ENCODE data around the gene PSME4. TPM values are rescaled to one million over a fixed set of nuclear protein-coding genes. Genes with fewer than 3 reads are reported as not detected.
A peak's percentile ranks its signal among the peaks of the same experiment; 100 is the strongest.

Gene PSME4
- total RNA-seq, 1 experiment from 2014 or later, result 63.2 TPM

DNA sequence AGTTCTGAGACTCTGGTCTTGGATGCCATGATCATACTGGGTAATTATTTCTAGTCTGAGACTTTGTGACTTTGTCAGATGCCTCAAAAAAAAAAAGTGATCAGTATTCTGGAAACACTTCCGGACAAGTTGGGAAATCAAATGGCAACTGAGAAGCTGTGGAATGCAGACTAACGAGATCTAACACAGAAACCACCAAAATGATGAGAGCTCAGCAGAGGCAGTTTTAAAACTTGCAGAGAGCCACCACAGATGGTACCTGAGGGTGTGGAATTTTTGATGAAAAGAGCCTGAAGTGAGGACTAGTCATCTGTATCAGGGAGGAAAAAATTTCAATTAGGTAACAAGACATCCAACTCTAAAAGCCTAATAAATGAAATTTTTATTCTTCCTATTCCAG lies 105.5 kb downstream of the PSME4 start:
- TF ChIP-seq SIN3A (IDR thresholded peaks at IDR 0.05; ENCODE audit: borderline replicate concordance, insufficient read depth, low read depth, low read length) (no peak), POLR2AphosphoS5 (IDR thresholded peaks at IDR 0.05; ENCODE audit: low read depth, low read length) (no peak)
- TF ChIP-seq, protein P1, sequence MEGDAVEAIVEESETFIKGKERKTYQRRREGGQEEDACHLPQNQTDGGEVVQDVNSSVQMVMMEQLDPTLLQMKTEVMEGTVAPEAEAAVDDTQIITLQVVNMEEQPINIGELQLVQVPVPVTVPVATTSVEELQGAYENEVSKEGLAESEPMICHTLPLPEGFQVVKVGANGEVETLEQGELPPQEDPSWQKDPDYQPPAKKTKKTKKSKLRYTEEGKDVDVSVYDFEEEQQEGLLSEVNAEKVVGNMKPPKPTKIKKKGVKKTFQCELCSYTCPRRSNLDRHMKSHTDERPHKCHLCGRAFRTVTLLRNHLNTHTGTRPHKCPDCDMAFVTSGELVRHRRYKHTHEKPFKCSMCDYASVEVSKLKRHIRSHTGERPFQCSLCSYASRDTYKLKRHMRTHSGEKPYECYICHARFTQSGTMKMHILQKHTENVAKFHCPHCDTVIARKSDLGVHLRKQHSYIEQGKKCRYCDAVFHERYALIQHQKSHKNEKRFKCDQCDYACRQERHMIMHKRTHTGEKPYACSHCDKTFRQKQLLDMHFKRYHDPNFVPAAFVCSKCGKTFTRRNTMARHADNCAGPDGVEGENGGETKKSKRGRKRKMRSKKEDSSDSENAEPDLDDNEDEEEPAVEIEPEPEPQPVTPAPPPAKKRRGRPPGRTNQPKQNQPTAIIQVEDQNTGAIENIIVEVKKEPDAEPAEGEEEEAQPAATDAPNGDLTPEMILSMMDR (IDR thresholded peaks at IDR 0.05), result no peak
- no peaks in the 10 kb centered on the region for H3K27me3 ChIP-seq (ENCODE audit: control insufficient read depth, insufficient read depth, low read length)
- no peaks in the 10 kb centered on the region for H3K9me3 ChIP-seq (ENCODE audit: control insufficient read depth, insufficient read depth, low read depth, low read length)
- no peak for ATAC-seq
- H3K36me3 ChIP-seq (ENCODE audit: control insufficient read depth, insufficient read depth, low read length), result peaks cover 17% of the 10 kb centered on the region
- H3K4me3 ChIP-seq (ENCODE audit: low read depth in 2 of 2, low read length in 2 of 2), result no peak overlapping the region
- ChIA-PET CTCF (no interaction called here), POLR2A (no interaction called here)
- no peak for DNase-seq (ENCODE audit: low read depth, low spot score)
- intact Hi-C loops (cut with micrococcal nuclease; ENCODE audit: unreplicated experiment), result no loop called here
- in situ Hi-C loops (cut with HindIII; ENCODE audit: low pct_unique_long_range_greater_than_20kb, low sequenced_read_pairs), result no loop called here
- no TSS peak for BruUV-seq (replicated peaks)
- H3K4me1 ChIP-seq (ENCODE audit: control insufficient read depth, insufficient read depth, low read length), result no peaks in the 10 kb centered on the region
- H3K27ac ChIP-seq (ENCODE audit: low read length), result no peak overlapping the region

DNA sequence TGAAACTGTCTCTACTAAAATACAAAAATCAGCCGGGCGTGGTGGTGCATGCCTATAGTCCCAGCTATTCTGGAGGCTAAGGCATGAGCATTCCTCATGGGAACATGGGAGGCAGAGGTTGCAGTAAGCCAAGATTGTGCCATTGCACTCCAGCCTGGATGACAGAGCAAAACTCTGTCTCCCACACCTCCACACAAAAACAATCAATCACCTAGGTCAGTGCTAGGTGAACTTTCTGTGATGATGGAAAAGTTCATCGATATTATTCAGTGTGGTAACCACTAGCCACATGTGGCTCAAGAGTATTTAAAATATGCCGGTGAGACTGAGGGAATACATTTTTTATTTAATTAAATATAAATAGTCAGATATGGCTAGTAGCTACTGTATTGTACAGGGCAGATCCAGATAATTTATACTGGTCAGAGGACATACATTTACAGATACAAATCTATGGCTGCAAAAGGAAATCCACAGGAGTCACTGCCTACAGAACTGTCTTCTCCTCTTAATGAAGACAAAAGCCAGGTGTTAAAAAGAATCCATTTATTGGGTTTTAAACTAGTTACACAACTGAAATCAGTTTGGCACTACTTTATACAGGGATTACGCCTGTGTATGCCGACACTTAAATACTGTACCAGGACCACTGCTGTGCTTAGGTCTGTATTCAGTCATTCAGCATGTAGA lies 107.1 kb downstream of the PSME4 start:
- Histone ChIP-seq H3K36me3 (ENCODE audit: control insufficient read depth, insufficient read depth, low read length) (peaks cover 15% of the 10 kb centered on the region), H3K27ac (ENCODE audit: low read length) (no peak overlapping the region), H3K4me1 (ENCODE audit: control insufficient read depth, insufficient read depth, low read length) (no peaks in the 10 kb centered on the region), H3K27me3 (ENCODE audit: control insufficient read depth, insufficient read depth, low read length) (no peaks in the 10 kb centered on the region), H3K9me3 (ENCODE audit: control insufficient read depth, insufficient read depth, low read depth, low read length) (no peaks in the 10 kb centered on the region), H3K4me3 (ENCODE audit: low read depth in 2 of 2, low read length in 2 of 2) (no peak overlapping the region)
- TF ChIP-seq TCF7L2 (IDR thresholded peaks at IDR 0.05; ENCODE audit: low read depth, low read length), result no peak
- TF ChIP-seq, protein P1 (IDR thresholded peaks at IDR 0.05), result no peak
- no peak for TF ChIP-seq POLR2AphosphoS5 (IDR thresholded peaks at IDR 0.05; ENCODE audit: low read depth, low read length)
- no peak for TF ChIP-seq SIN3A (IDR thresholded peaks at IDR 0.05; ENCODE audit: borderline replicate concordance, insufficient read depth, low read depth, low read length)
- TF ChIP-seq, protein P2, sequence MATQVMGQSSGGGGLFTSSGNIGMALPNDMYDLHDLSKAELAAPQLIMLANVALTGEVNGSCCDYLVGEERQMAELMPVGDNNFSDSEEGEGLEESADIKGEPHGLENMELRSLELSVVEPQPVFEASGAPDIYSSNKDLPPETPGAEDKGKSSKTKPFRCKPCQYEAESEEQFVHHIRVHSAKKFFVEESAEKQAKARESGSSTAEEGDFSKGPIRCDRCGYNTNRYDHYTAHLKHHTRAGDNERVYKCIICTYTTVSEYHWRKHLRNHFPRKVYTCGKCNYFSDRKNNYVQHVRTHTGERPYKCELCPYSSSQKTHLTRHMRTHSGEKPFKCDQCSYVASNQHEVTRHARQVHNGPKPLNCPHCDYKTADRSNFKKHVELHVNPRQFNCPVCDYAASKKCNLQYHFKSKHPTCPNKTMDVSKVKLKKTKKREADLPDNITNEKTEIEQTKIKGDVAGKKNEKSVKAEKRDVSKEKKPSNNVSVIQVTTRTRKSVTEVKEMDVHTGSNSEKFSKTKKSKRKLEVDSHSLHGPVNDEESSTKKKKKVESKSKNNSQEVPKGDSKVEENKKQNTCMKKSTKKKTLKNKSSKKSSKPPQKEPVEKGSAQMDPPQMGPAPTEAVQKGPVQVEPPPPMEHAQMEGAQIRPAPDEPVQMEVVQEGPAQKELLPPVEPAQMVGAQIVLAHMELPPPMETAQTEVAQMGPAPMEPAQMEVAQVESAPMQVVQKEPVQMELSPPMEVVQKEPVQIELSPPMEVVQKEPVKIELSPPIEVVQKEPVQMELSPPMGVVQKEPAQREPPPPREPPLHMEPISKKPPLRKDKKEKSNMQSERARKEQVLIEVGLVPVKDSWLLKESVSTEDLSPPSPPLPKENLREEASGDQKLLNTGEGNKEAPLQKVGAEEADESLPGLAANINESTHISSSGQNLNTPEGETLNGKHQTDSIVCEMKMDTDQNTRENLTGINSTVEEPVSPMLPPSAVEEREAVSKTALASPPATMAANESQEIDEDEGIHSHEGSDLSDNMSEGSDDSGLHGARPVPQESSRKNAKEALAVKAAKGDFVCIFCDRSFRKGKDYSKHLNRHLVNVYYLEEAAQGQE (IDR thresholded peaks at IDR 0.05; ENCODE audit: insufficient read depth in 1 of 2, low read depth in 2 of 2, low read length in 1 of 2), result no peak
- DNase-seq (ENCODE audit: low read depth, low spot score) (no peak), ATAC-seq (0 out of 2 replicates have a peak, but pooled peaks have one; percentile 26)
- CTCF ChIA-PET, result no interaction called here
- POLR2A ChIA-PET, result no interaction called here
- BruUV-seq (replicated peaks), result no TSS peak
- in situ Hi-C loops (cut with HindIII; ENCODE audit: low pct_unique_long_range_greater_than_20kb, low sequenced_read_pairs) (no loop called here), intact Hi-C loops (cut with micrococcal nuclease; ENCODE audit: unreplicated experiment) (no loop called here)
